Sigmoid colon (tissue), 4 donors: ENCODE results near the gene PIRT.

Experiments used
- EP300 ChIP-seq, 4 donors: sonication (generic); formaldehyde crosslinking; IDR thresholded peaks; one replicate each; pipeline ENCODE4 v1.6.1; 2017; ENCODE audit warnings: antibody characterized with exemption in 4 of 4
- POLR2A ChIP-seq, 2 donors: fragments of 450-650 bp; IDR thresholded peaks; one replicate each; pipeline ENCODE4 v1.6.1; 2016; ENCODE audit warnings: antibody characterized with exemption in 2 of 2, mild to moderate bottlenecking in 2 of 2, moderate library complexity in 2 of 2
- POLR2AphosphoS5 ChIP-seq, 4 donors: sonication (generic); formaldehyde crosslinking; IDR thresholded peaks; one replicate each; pipeline ENCODE4 v1.6.1; 2017; ENCODE audit warnings: antibody characterized with exemption in 4 of 4
- TF ChIP-seq, protein P1 (sequence below), 4 experiments: fragments of 450-650 bp in 3 of 4; fragments of 200-600 bp in 1 of 4; IDR thresholded peaks; one replicate each; pipeline ENCODE4 v1.5.1; 2016 to 2019; ENCODE audit warnings: antibody characterized with exemption in 4 of 4, mild to moderate bottlenecking in 3 of 4, moderate library complexity in 2 of 4

DNA sequence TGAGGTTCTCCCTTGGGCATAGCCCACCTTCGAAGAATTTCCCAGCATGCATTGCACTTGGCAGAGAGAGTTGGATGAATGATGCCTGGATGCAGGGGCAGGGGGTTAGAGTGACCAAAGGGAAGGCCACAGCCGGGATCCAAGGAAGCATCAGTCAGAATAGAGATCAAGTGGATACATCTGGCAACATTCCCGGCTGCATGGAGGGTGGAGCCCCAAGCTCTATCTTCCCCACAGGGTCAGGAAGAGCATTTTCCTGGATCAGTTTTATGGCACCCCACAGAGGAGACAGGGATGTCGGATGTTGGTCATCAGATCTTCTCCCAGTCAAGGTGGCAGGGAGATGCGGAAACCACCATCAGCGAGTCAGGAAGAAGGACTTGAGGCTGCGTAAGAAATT lies 13.0 kb downstream of the PIRT start:
- TF ChIP-seq, protein P1, sequence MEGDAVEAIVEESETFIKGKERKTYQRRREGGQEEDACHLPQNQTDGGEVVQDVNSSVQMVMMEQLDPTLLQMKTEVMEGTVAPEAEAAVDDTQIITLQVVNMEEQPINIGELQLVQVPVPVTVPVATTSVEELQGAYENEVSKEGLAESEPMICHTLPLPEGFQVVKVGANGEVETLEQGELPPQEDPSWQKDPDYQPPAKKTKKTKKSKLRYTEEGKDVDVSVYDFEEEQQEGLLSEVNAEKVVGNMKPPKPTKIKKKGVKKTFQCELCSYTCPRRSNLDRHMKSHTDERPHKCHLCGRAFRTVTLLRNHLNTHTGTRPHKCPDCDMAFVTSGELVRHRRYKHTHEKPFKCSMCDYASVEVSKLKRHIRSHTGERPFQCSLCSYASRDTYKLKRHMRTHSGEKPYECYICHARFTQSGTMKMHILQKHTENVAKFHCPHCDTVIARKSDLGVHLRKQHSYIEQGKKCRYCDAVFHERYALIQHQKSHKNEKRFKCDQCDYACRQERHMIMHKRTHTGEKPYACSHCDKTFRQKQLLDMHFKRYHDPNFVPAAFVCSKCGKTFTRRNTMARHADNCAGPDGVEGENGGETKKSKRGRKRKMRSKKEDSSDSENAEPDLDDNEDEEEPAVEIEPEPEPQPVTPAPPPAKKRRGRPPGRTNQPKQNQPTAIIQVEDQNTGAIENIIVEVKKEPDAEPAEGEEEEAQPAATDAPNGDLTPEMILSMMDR (IDR thresholded peaks at IDR 0.05), result no peak
- TF ChIP-seq POLR2A (IDR thresholded peaks at IDR 0.05) (no peak), POLR2AphosphoS5 (IDR thresholded peaks at IDR 0.05) (no peak), EP300 (IDR thresholded peaks at IDR 0.05) (no peak)
